Amygdala (tissue), 56 donors: ENCODE data around the gene CCNL1.
A peak's percentile ranks its signal among the peaks of the same experiment; 100 is the strongest.

Experiments
- DNase-seq, 56 donors: peaks; one replicate each; lab custom pipeline; 2025; lab: John Stamatoyannopoulos, UW

Gene CCNL1

GRCh38 chr3:157148196-157148889 lies 11.6 kb downstream of the CCNL1 start:
- no peak for DNase-seq

- DNase-seq = no peak
Observed at GRCh38 chr3:157147099-157147803, 12.7 kb downstream of the CCNL1 start.

GRCh38 chr3:157145606-157146322 lies 14.2 kb downstream of the CCNL1 start:
- DNase-seq = no peak

GRCh38 chr3:157142315-157142714 lies 17.6 kb downstream of the CCNL1 start:
- no peak for DNase-seq

DNA sequence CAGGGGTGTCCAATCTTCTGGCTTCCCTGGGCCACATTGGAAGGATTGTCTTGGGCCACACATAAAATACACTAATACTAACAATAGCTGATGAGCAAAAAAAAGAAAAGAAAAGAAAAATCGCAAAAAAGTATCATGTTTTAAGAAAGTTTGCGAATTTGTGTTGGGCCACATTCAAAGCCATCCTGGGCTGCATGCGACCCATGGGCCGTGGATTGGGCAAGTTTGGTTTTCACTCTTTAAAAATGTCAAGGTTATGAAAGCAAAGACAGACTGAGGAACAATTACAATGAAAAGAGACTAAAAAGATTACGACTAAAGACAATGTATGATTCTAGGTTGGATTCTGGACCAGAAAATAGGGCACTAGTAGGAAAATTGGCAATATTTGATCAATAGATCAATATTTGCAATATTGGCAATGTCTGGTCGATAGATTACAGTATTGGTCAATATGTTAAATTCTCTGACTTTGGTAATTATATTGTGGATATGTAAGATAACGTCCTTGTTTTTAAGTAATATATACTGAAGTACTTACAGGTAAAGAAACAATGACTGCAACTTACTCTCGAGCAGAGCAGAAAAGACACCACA lies 19.9 kb downstream of the CCNL1 start:
- no peak for DNase-seq

GRCh38 chr3:157136647-157137387 lies 23.1 kb downstream of the CCNL1 start:
- DNase-seq = peak in 12 of 56 donors; percentile 14 to 37 (median 21)

- DNase-seq = peak in 16 of 56 donors; percentile 13 to 62 (median 32)
Observed at GRCh38 chr3:157135671-157136396, 24.1 kb downstream of the CCNL1 start.

- no peak for DNase-seq
Observed at GRCh38 chr3:157134620-157135191, 25.2 kb downstream of the CCNL1 start.

DNA sequence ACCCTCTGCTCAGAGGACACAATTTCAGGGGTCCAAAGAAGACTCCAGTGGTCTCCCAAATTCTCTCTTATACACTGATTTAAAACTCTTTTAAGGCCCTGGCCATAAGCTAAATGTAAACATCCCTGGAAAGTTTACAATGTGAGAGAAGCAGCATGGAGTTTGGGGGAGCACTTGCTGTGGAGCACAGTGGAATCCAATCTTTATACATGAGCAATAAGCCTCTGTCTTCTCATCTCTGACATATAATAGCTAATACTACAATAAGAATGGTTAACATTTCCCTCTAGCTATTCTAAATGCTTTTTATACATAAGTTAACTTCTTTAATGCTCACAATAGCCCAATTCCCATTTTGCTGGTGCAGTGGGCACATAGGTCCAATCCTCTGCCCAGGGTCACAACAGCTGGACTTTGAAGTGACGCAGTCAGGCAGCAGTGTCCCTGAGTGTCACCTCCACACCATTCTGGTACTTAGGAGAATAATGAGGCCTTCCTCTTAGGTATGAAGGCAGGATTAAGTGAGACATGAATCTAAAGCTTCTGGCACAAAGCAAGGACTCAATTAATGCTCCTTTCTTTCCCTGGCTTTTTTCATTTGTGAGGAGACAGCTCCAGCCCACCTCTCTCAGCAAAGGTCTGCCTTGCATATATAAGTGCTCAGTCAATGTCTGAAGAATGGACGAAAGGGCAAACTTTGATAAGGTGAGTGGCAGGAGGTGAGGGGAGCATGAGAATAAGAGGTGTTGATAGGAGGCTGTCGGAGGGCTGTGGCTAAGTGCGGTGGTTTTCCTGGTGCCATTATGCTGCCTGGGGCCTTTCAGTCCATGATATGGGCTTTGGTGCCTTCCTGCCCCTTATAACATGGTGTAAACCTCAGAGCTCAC lies 26.3 kb downstream of the CCNL1 start:
- DNase-seq = no peak

DNA sequence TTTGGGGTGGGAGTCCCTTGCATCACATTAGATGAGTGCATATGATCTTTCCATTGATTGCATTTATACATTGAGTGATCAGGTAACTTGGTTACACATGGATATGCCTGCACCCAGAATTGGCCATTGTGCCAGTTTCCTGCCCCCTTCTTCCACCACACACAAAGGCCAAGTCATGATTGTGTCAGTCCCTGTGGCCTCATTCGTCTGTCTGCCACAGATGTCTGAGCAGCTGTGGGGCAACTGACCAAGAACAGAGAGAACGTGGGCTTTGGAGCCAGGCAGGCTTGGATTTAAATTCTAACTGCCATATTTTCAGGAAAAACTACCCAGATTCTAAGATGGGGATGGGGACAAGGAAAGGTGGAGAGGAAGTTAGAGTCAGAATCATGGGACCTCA lies 27.0 kb downstream of the CCNL1 start:
- DNase-seq = peak in 47 of 56 donors; percentile 23 to 89 (median 65)

GRCh38 chr3:157132341-157132740 lies 27.6 kb downstream of the CCNL1 start:
- no peak for DNase-seq

- DNase-seq = no peak
Observed at GRCh38 chr3:157131861-157132260, 28.1 kb downstream of the CCNL1 start.

DNA sequence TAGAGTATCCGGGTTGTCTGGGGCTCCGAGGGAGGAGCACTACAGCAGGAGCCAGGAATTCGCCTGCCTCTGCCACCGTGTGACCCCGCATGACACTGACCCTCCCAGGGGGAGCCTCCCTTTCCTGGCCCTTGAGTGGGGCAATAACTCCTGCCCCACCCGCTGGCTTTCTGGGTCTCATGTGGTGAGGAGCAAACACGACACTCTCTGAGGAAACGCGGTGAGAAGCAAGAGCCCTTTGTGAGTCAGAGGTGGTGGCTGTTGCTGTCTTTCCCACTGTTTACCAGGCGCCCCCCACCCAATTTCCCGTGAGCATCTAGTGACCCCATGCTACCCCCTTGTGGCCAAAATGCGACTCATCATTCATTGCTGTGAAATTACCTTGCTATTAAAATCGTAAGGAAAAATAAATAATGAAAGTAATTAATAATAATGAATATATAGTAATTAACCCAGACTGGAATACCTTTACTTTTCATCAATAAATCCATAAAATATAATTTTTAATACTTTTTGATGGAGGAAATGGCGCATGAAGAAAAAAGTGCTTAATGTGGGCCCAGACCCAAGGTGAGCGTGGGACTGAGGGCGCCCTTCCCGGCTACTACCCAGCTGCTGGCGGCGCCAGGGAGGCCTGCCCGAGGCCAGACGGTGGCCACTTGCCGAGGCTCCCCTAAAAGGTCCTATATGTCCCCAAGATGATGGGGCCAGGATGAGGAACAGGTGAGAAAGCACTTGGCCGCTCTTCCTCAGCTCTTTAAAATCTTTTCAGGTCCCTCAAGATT lies 29.3 kb downstream of the CCNL1 start:
- DNase-seq = peak in 21 of 56 donors; percentile 12 to 66 (median 42)

- DNase-seq = peak in 39 of 56 donors; percentile 12 to 73 (median 43)
Observed at GRCh38 chr3:157129803-157130466, 30.0 kb downstream of the CCNL1 start.

DNA sequence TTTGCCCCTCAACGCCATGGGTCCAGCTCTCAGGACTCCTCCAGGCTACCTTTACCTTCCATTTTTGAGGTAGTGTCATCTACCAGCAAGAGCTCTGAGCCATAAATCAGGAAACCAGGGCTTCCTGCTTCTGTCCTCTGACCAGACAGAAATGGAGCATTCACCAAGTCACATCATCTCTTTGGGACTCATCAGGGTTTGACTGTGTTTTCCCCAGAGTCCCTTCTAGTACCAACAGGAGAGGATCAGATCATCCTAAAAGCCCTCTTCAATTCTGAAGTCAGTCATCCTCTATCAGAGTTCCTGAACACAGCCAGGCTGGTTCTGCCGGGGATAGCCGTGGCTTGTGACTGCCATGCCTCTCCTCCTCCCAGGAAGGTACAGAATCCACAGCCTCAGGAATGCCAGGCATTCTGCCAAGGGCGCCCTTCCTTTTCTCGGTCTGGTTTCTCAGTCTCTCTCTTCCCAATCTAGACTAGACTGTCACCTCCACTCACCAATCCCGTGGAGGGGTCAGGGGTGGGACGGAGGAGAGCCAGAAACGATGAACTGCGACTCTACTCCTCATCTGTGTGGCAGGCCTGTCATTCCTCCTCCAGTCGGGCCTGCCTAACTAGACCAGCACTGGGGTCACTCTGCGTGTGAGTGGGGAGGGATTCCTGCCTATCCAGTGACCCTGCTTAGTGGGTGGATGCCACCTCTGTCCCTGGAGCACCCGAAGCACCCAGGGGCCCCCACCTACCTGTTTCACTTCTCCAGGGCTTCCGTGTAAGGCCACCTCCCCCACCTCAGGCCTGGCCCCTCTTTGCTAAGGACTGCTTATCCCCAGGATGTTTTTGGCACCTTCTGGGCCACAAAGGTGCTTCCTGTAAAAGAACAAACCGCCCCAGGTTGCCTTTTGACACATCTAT lies 30.9 kb downstream of the CCNL1 start:
- DNase-seq = peak in 4 of 56 donors; percentile 9 to 43 (median 22)
